H1 (cell line): ENCODE measurements around the gene RBM25. TPM values are rescaled to one million over a fixed set of nuclear protein-coding genes. Genes with fewer than 3 reads are reported as not detected.

Experiments used
- CTCF ChIA-PET: fragments of 300-600 bp; sonication (Branson Sonifier 250); formaldehyde crosslinking; loops from one replicate; lab custom pipeline; 2021; ENCODE audit not compliant: partially characterized antibody; lab: Charles Lee
- POLR2A ChIA-PET: fragments of 300-600 bp; sonication (Branson Sonifier 250); formaldehyde crosslinking; loops from one replicate; lab custom pipeline; 2021; ENCODE audit warnings: inconsistent platforms; ENCODE audit not compliant: partially characterized antibody; lab: Charles Lee
- DNase-seq, 2 experiments: peaks; one replicate each; pipeline versions ENCODE4 v3.0.0 to v3.0.0-alpha.2; 2010 to 2022; ENCODE audit warnings: low spot score in 2 of 2, low read depth in 1 of 2, mixed read lengths in 1 of 2
- FAIRE-seq: peaks from 2 replicates; lab custom pipeline; 2011; peaks lifted over from hg19 to GRCh38; lab: Jason Lieb, UNC
- H2AFZ ChIP-seq: 2 replicates; pipeline ENCODE4 v1.8.1; 2012; ENCODE audit warnings: low read length, inconsistent platforms
- H2AK5ac ChIP-seq: 2 replicates; pipeline ENCODE4 v1.6.1; 2013; ENCODE audit warnings: low read depth, low read length
- H2BK120ac ChIP-seq: replicated peaks from 2 replicates; pipeline ENCODE3; 2013; ENCODE audit warnings: low read depth, low read length, inconsistent platforms
- H2BK12ac ChIP-seq: 2 replicates; pipeline ENCODE4 v1.6.1; 2013; ENCODE audit warnings: low read depth, low read length
- H2BK15ac ChIP-seq: 2 replicates; pipeline ENCODE4 v1.6.1; 2013; ENCODE audit warnings: low read length
- H2BK20ac ChIP-seq: 2 replicates; pipeline ENCODE4 v1.6.1; 2013; ENCODE audit warnings: low read length
- H2BK5ac ChIP-seq: 2 replicates; pipeline ENCODE4 v1.6.1; 2013; ENCODE audit warnings: low read depth, low read length
- H3K14ac ChIP-seq: 2 replicates; pipeline ENCODE4 v1.6.1; 2013; ENCODE audit warnings: inconsistent platforms; ENCODE audit not compliant: insufficient read length
- H3K18ac ChIP-seq: 2 replicates; pipeline ENCODE4 v1.6.1; 2013; ENCODE audit warnings: low read length; ENCODE audit errors: extremely low read depth
- H3K23ac ChIP-seq: 2 replicates; pipeline ENCODE4 v1.6.1; 2013; ENCODE audit warnings: inconsistent platforms; ENCODE audit not compliant: insufficient read length
- H3K23me2 ChIP-seq: 2 replicates; pipeline ENCODE4 v1.6.1; 2013; ENCODE audit warnings: low read depth, low read length
- H3K27ac ChIP-seq: 2 replicates; pipeline ENCODE4 v1.6.1; 2011; ENCODE audit warnings: low read depth, low read length, inconsistent platforms
- H3K27me3 ChIP-seq, 4 experiments: replicated peaks in 1 of 4; 1 replicate in 1 of 4; 2 replicates in 3 of 4; pipeline versions ENCODE4 v1.6.1 to v1.8.1; 2011 to 2013; ENCODE audit warnings: low read length in 3 of 4, mild to moderate bottlenecking in 3 of 4, inconsistent platforms in 2 of 4, mixed read lengths in 2 of 4, moderate library complexity in 1 of 4; ENCODE audit not compliant: control insufficient read depth in 3 of 4, insufficient read depth in 3 of 4; ENCODE audit errors: extremely low read depth in 1 of 4
- H3K36me3 ChIP-seq, 4 experiments: 2 replicates each; pipeline versions ENCODE4 v1.6.1 to v1.8.1; 2011 to 2013; ENCODE audit warnings: mild to moderate bottlenecking in 4 of 4, low read length in 3 of 4, moderate library complexity in 2 of 4, control low read depth in 1 of 4, inconsistent platforms in 1 of 4; ENCODE audit not compliant: insufficient read depth in 4 of 4, control insufficient read depth in 2 of 4
- H3K4ac ChIP-seq: replicated peaks from 2 replicates; pipeline ENCODE3; 2013; ENCODE audit warnings: low read length, low read depth, mixed read lengths, inconsistent platforms; ENCODE audit not compliant: insufficient read length
- H3K4me1 ChIP-seq, 4 experiments: replicated peaks in 1 of 4; 1 replicate in 1 of 4; 2 replicates in 3 of 4; pipeline versions ENCODE4 v1.6.1 to v1.8.1; 2011 to 2013; ENCODE audit warnings: low read length in 3 of 4, inconsistent platforms in 2 of 4, mixed read lengths in 1 of 4; ENCODE audit not compliant: insufficient read depth in 4 of 4, control insufficient read depth in 3 of 4
- H3K4me2 ChIP-seq, 2 experiments: 2 replicates each; pipeline versions ENCODE4 v1.6.1 to v1.8.1; 2011 to 2013; ENCODE audit warnings: low read depth in 2 of 2, low read length in 2 of 2, control low read depth in 1 of 2, inconsistent platforms in 1 of 2, mild to moderate bottlenecking in 1 of 2; ENCODE audit not compliant: insufficient read depth in 1 of 2
- H3K4me3 ChIP-seq, 4 experiments: fragments of 200-600, 300-600 bp in 1 of 4; sonication (generic), shearing (Covaris generic), sonication (Bioruptor Twin) in 1 of 4; 2 replicates each; pipeline versions ENCODE4 v1.5.1 to v1.8.1; 2011 to 2016; ENCODE audit warnings: low read length in 4 of 4, low read depth in 3 of 4, control low read depth in 2 of 4, inconsistent platforms in 2 of 4, mild to moderate bottlenecking in 2 of 4, mixed read lengths in 1 of 4, moderate library complexity in 1 of 4; ENCODE audit not compliant: insufficient read depth in 2 of 4; ENCODE audit errors: extremely low read depth in 1 of 4
- H3K56ac ChIP-seq: replicated peaks from 2 replicates; pipeline ENCODE3; 2013; ENCODE audit warnings: low read depth, mild to moderate bottlenecking, mixed read lengths, low read length, inconsistent platforms; ENCODE audit not compliant: insufficient read length
- H3K79me1 ChIP-seq: 2 replicates; pipeline ENCODE4 v1.6.1; 2013; ENCODE audit warnings: low read depth, low read length, control low read depth
- H3K79me2 ChIP-seq, 2 experiments: 2 replicates each; pipeline versions ENCODE4 v1.6.1 to v1.8.1; 2012 to 2013; ENCODE audit warnings: low read length in 2 of 2, mild to moderate bottlenecking in 2 of 2, inconsistent platforms in 1 of 2; ENCODE audit not compliant: insufficient read depth in 2 of 2, control insufficient read depth in 1 of 2
- H3K9ac ChIP-seq, 4 experiments: replicated peaks in 1 of 4; 1 replicate in 1 of 4; 2 replicates in 3 of 4; pipeline versions ENCODE4 v1.6.1 to v1.8.1; 2011 to 2013; ENCODE audit warnings: low read depth in 3 of 4, low read length in 3 of 4, control low read depth in 2 of 4, mild to moderate bottlenecking in 2 of 4, moderate library complexity in 2 of 4, inconsistent platforms in 1 of 4; ENCODE audit errors: extremely low read depth in 1 of 4
- H3K9me3 ChIP-seq, 2 experiments: 2 replicates each; pipeline versions ENCODE4 v1.6.1 to v1.8.1; 2012 to 2013; ENCODE audit warnings: mild to moderate bottlenecking in 2 of 2, moderate library complexity in 2 of 2, control low read depth in 1 of 2, inconsistent platforms in 1 of 2, low read depth in 1 of 2, low read length in 1 of 2, mixed read lengths in 1 of 2; ENCODE audit not compliant: insufficient read depth in 2 of 2
- H4K20me1 ChIP-seq, 2 experiments: replicated peaks in 1 of 2; 2 replicates each; pipeline versions ENCODE3 to v1.8.1; 2011 to 2013; ENCODE audit warnings: inconsistent platforms in 2 of 2, low read length in 2 of 2, mild to moderate bottlenecking in 1 of 2; ENCODE audit not compliant: insufficient read depth in 2 of 2, control insufficient read depth in 1 of 2
- H4K5ac ChIP-seq: 2 replicates; pipeline ENCODE4 v1.6.1; 2013; ENCODE audit warnings: low read length, low read depth, mixed read lengths, inconsistent platforms; ENCODE audit not compliant: insufficient read length
- H4K8ac ChIP-seq: 2 replicates; pipeline ENCODE4 v1.8.0; 2013; ENCODE audit warnings: mild to moderate bottlenecking, moderate library complexity, low read length, inconsistent platforms; ENCODE audit not compliant: insufficient read depth; ENCODE audit errors: extremely low read depth
- H4K91ac ChIP-seq: replicated peaks from 2 replicates; pipeline ENCODE3; 2013; ENCODE audit warnings: low read length, mixed read lengths, inconsistent platforms; ENCODE audit not compliant: insufficient read length
- CBX5 ChIP-seq: fragments of 300-800, 300-1000 bp; sonication (generic); IDR thresholded peaks from 2 replicates; pipeline ENCODE4 v1.7.1; 2016; ENCODE audit warnings: antibody characterized with exemption, low read length, low read depth
- CHD1 ChIP-seq: IDR thresholded peaks from 2 replicates; pipeline ENCODE4 v1.6.1; 2012; ENCODE audit warnings: low read depth, low read length, improper control_type of control experiment
- CHD2 ChIP-seq: IDR thresholded peaks from 2 replicates; pipeline ENCODE4 v1.6.1; 2012; ENCODE audit warnings: low read length, improper control_type of control experiment
- CTBP2 ChIP-seq: IDR thresholded peaks from 2 replicates; pipeline ENCODE4 v1.7.0; 2011; ENCODE audit warnings: borderline replicate concordance, mild to moderate bottlenecking, moderate library complexity, mixed read lengths, low read length; ENCODE audit not compliant: insufficient read depth, insufficient read length
- E2F6 ChIP-seq: IDR thresholded peaks from 2 replicates; pipeline ENCODE4 v1.6.1; 2012; ENCODE audit warnings: inconsistent platforms
- EGR1 ChIP-seq: IDR thresholded peaks from 2 replicates; pipeline ENCODE4 v1.6.1; 2011; ENCODE audit warnings: low read depth, low read length, borderline replicate concordance
- GTF2F1 ChIP-seq: IDR thresholded peaks from 2 replicates; pipeline ENCODE4 v1.6.1; 2012; ENCODE audit warnings: low read depth, low read length, improper control_type of control experiment, borderline replicate concordance
- HDAC6 ChIP-seq: IDR thresholded peaks from one replicate; pipeline ENCODE4 v1.7.1; 2012; ENCODE audit warnings: low read depth, mild to moderate bottlenecking, inconsistent platforms, low read length, moderate library complexity
- KDM1A ChIP-seq: fragments of 200-600, 300-600 bp; sonication (generic); IDR thresholded peaks from 2 replicates; pipeline ENCODE4 v1.7.1; 2016; ENCODE audit warnings: mild to moderate bottlenecking, low read length, borderline replicate concordance
- NANOG ChIP-seq: IDR thresholded peaks from 2 replicates; pipeline ENCODE4 v1.6.1; 2011; ENCODE audit warnings: low read length, low read depth, mild to moderate bottlenecking, inconsistent platforms; ENCODE audit not compliant: insufficient read depth, poor library complexity, severe bottlenecking
- POLR2A ChIP-seq, 2 experiments: IDR thresholded peaks; 1 replicate in 1 of 2; 2 replicates in 1 of 2; pipeline ENCODE4 v1.6.1; 2011; ENCODE audit warnings: low read depth in 2 of 2, low read length in 2 of 2, mild to moderate bottlenecking in 2 of 2; ENCODE audit errors: control extremely low read depth in 1 of 2
- RAD21 ChIP-seq, 2 experiments: IDR thresholded peaks in 1 of 2; conservative IDR thresholded peaks in 1 of 2; 2 replicates each; pipeline ENCODE4 v1.6.1; 2011; ENCODE audit warnings: low read depth in 2 of 2, low read length in 2 of 2, improper control_type of control experiment in 1 of 2, inconsistent platforms in 1 of 2, mild to moderate bottlenecking in 1 of 2, moderate library complexity in 1 of 2
- RXRA ChIP-seq: IDR thresholded peaks from 2 replicates; pipeline ENCODE4 v1.6.1; 2011; ENCODE audit warnings: low read depth, mild to moderate bottlenecking, low read length, moderate library complexity; ENCODE audit not compliant: insufficient read depth
- SIRT6 ChIP-seq: IDR thresholded peaks from one replicate; pipeline ENCODE4 v1.7.1; 2012; ENCODE audit warnings: low read length, inconsistent platforms
- TAF7 ChIP-seq: optimal IDR thresholded peaks from 2 replicates; pipeline ENCODE3; 2011; ENCODE audit warnings: low read depth, mild to moderate bottlenecking, inconsistent platforms, low read length, moderate library complexity, borderline replicate concordance
- polyA plus RNA-seq, 7 experiments: library from polyadenylated mRNA; depleted of rRNA in 3 of 7; stranded (reverse) in 5 of 7; unstranded in 2 of 7; fragments of >200 nt in 5 of 7; fragments of 200-250 nt in 2 of 7; gene quantifications; 1 replicate in 5 of 7; 2 replicates in 1 of 7; 4 replicates in 1 of 7; pipeline versions ENCODE4 v1.2.1 to v1.2.3, GENCODE V29; 2011 to 2013; ENCODE audit warnings: missing spikeins in 2 of 7, mixed read lengths in 2 of 7
- total RNA-seq: library from RNA; stranded (reverse); fragmentation: NEBNext Ultra II Directional; extraction: Animal tissue kit (Norgen Biotek cat#: 25700); gene quantifications from 2 replicates; pipeline ENCODE4 v1.2.1, GENCODE V29; 2021

RBM25 gene
- total and polyA plus RNA-seq, 2 of the 8 experiments (the other 6 are each of a cell fraction or from before 2014, with no cell fraction given): 25.6 to 134 TPM

- H3K9me3 ChIP-seq: no peaks in the 10 kb centered on the region
- no peaks in the 10 kb centered on the region for H3K4me1 ChIP-seq
- no peaks in the 10 kb centered on the region for H4K20me1 ChIP-seq
- H3K79me1 ChIP-seq: no peaks in the 10 kb centered on the region
- H4K5ac ChIP-seq: no peak overlapping the region
- no peak overlapping the region for H3K56ac ChIP-seq
- H2AFZ ChIP-seq: no peak overlapping the region
- no peaks in the 10 kb centered on the region for H3K23me2 ChIP-seq
- no peak overlapping the region for H3K14ac ChIP-seq
- H3K9ac ChIP-seq: no peak overlapping the region
- CTCF ChIA-PET: no interaction called here
- no peak overlapping the region for H3K4me3 ChIP-seq
- no peak overlapping the region for H2BK12ac ChIP-seq
- H2BK15ac ChIP-seq: no peak overlapping the region
- H3K36me3 ChIP-seq: peaks cover under 1 to 23% (median 5%) of the 10 kb centered on the region in 4 experiments; a peak in 7 of 8 replicates
- H3K27me3 ChIP-seq: no peaks in the 10 kb centered on the region
- no peak for DNase-seq
- H4K8ac ChIP-seq: no peak overlapping the region
- no peak overlapping the region for H3K4ac ChIP-seq
- H3K79me2 ChIP-seq: no peaks in the 10 kb centered on the region
- no peak overlapping the region for H3K27ac ChIP-seq
- POLR2A ChIA-PET: interaction anchor here (1.2 kb wide), 1 partner anchor 15 kb away, joined by 4 read pairs; no protein-coding TSS in a partner anchor
- H2BK20ac ChIP-seq: no peak overlapping the region
- no peak overlapping the region for H4K91ac ChIP-seq
- no peak for FAIRE-seq
- H2BK5ac ChIP-seq: no peak overlapping the region
- no peak overlapping the region for H3K23ac ChIP-seq
- no peak overlapping the region for H3K18ac ChIP-seq
- H3K4me2 ChIP-seq: no peak overlapping the region
- H2BK120ac ChIP-seq: no peak overlapping the region
- no peak overlapping the region for H2AK5ac ChIP-seq
- TF ChIP-seq CTBP2 (no peak), E2F6 (no peak), TAF7 (no peak), POLR2A (IDR thresholded peaks at IDR 0.05; ENCODE audit: control extremely low read depth in 1 of 2, low read depth in 2 of 2, low read length in 2 of 2) (no peak), NANOG (no peak), EGR1 (no peak), RXRA (no peak), CBX5 (no peak), CHD1 (no peak), HDAC6 (no peak), GTF2F1 (no peak), RAD21 (IDR thresholded peaks at IDR 0.05 in 1 of 2, conservative IDR thresholded peaks at IDR 0.05 in 1 of 2; ENCODE audit: low read depth in 2 of 2, low read length in 2 of 2) (no peak), CHD2 (no peak), SIRT6 (no peak), KDM1A (no peak)
These were observed 94.9 kb downstream of the RBM25 start for GRCh38 chr14:73153272-73153671.
